Activated CD4-positive, alpha-beta T cell treated with anti-CD3 and anti-CD28 coated beads, Interleukin-2, amount 10 ng/mL, durations not matched to agents 7 days and 5 days (primary cell): ENCODE results near the gene LEF1. TPM values are rescaled to one million over a fixed set of nuclear protein-coding genes. Genes with fewer than 3 reads are reported as not detected.

ENCODE experiments used
- CTCF ChIA-PET: fragments of 350-600 bp; sonication (Branson Sonifier 250); formaldehyde crosslinking; loops from one replicate; lab custom pipeline; 2021; ENCODE audit warnings: antibody characterized with exemption; lab: Charles Lee
- POLR2A ChIA-PET: fragments of 350-600 bp; sonication (Branson Sonifier 250); formaldehyde crosslinking; loops from one replicate; lab custom pipeline; 2021; ENCODE audit warnings: antibody characterized with exemption; lab: Charles Lee
- DNase-seq: peaks from one replicate; pipeline ENCODE4 v3.0.0-alpha.2; 2020
- H3K27ac Mint-ChIP-seq: one replicate; pipeline ENCODE4 v1.8.0; 2021; ENCODE audit warnings: mild to moderate bottlenecking, moderate library complexity, mixed read lengths
- H3K27me3 Mint-ChIP-seq: one replicate; pipeline ENCODE4 v1.8.0; 2021; ENCODE audit warnings: mixed read lengths
- H3K36me3 Mint-ChIP-seq: one replicate; pipeline ENCODE4 v1.8.0; 2021; ENCODE audit warnings: low read depth, mixed read lengths
- H3K4me1 Mint-ChIP-seq: one replicate; pipeline ENCODE4 v1.8.0; 2021; ENCODE audit warnings: mixed read lengths
- H3K4me3 Mint-ChIP-seq: one replicate; pipeline ENCODE4 v1.8.0; 2021; ENCODE audit warnings: mild to moderate bottlenecking, moderate library complexity, mixed read lengths
- H3K9me3 Mint-ChIP-seq: one replicate; pipeline ENCODE4 v1.8.0; 2021; ENCODE audit warnings: mixed read lengths
- total RNA-seq, 2 experiments: library from RNA; stranded (reverse); gene quantifications; one replicate each; pipeline ENCODE4 v1.2.3, GENCODE V29; 2021

Gene LEF1
- total RNA-seq, 2 experiments from 2014 or later: 386 to 498 TPM

GRCh38 chr4:108160741-108161352, 7.9 kb downstream of the LEF1 start:
- Mint-ChIP-seq H3K9me3 (no peaks in the 10 kb centered on the region), H3K27ac (peak overlapping the region; percentile 57), H3K27me3 (no peaks in the 10 kb centered on the region), H3K4me1 (peaks cover 60% of the 10 kb centered on the region), H3K4me3 (peak overlapping the region; percentile 85), H3K36me3 (peaks cover 84% of the 10 kb centered on the region)
- no peak for DNase-seq
- ChIA-PET CTCF (interaction anchor here (0.9 to 1.8 kb wide), 4 partner anchors 9 to 131 kb away, joined by 3 to 4 read pairs (median 3); no protein-coding TSS in a partner anchor), POLR2A (no interaction called here)

GRCh38 chr4:108159845-108160244, 8.9 kb downstream of the LEF1 start:
- Mint-ChIP-seq H3K4me3 (peak overlapping the region; percentile 85), H3K4me1 (peaks cover 70% of the 10 kb centered on the region), H3K9me3 (no peaks in the 10 kb centered on the region), H3K36me3 (peaks cover 83% of the 10 kb centered on the region), H3K27me3 (no peaks in the 10 kb centered on the region), H3K27ac (peak overlapping the region; percentile 57)
- no peak for DNase-seq
- ChIA-PET POLR2A (no interaction called here), CTCF (interaction anchor here (1.2 to 2.6 kb wide), 3 partner anchors 9 to 52 kb away, joined by 3 to 10 read pairs (median 3); no protein-coding TSS in a partner anchor)

GRCh38 chr4:108157655-108158054, 11.1 kb downstream of the LEF1 start:
- Mint-ChIP-seq H3K4me1 (peaks cover 79% of the 10 kb centered on the region), H3K27ac (peak overlapping the region; percentile 82), H3K9me3 (no peaks in the 10 kb centered on the region), H3K27me3 (no peaks in the 10 kb centered on the region), H3K36me3 (peaks cover 74% of the 10 kb centered on the region), H3K4me3 (peak overlapping the region; percentile 85)
- ChIA-PET POLR2A (interaction anchor here (0.6 kb wide), 1 partner anchor 11 kb away, joined by 4 read pairs; the partner anchor contains the start of gene LEF1), CTCF (interaction anchor here (0.7 to 2.6 kb wide), 9 partner anchors 9 to 131 kb away, joined by 3 to 10 read pairs (median 4); no protein-coding TSS in a partner anchor)
- DNase-seq: no peak

- H3K36me3 Mint-ChIP-seq: peaks cover 74% of the 10 kb centered on the region
- peak overlapping the region; percentile 85 for H3K4me3 Mint-ChIP-seq
- ChIA-PET POLR2A (interaction anchor here (0.6 kb wide), 1 partner anchor 40 kb away, joined by 5 read pairs; no protein-coding TSS in a partner anchor), CTCF (interaction anchor here (0.6 to 2.0 kb wide), 6 partner anchors 10 to 81 kb away, joined by 3 to 5 read pairs (median 3); no protein-coding TSS in a partner anchor)
- peaks cover 83% of the 10 kb centered on the region for H3K4me1 Mint-ChIP-seq
- no peak overlapping the region for H3K27ac Mint-ChIP-seq
- no peaks in the 10 kb centered on the region for H3K27me3 Mint-ChIP-seq
- H3K9me3 Mint-ChIP-seq: no peaks in the 10 kb centered on the region
- DNase-seq: no peak
Observed at GRCh38 chr4:108156391-108156790, 12.3 kb downstream of the LEF1 start.

GRCh38 chr4:108155373-108155772, 13.4 kb downstream of the LEF1 start:
- H3K4me1 Mint-ChIP-seq: peaks cover 83% of the 10 kb centered on the region
- ChIA-PET CTCF (interaction anchor here (0.6 to 1.5 kb wide), 2 partner anchors 8 kb away, joined by 5 to 7 read pairs; no protein-coding TSS in a partner anchor), POLR2A (no interaction called here)
- no peak for DNase-seq
- peak overlapping the region; percentile 58 for H3K4me3 Mint-ChIP-seq
- H3K9me3 Mint-ChIP-seq: no peaks in the 10 kb centered on the region
- peak overlapping the region; percentile 28 for H3K27ac Mint-ChIP-seq
- H3K36me3 Mint-ChIP-seq: peaks cover 74% of the 10 kb centered on the region
- no peaks in the 10 kb centered on the region for H3K27me3 Mint-ChIP-seq

GRCh38 chr4:108152980-108153379, 15.8 kb downstream of the LEF1 start:
- DNase-seq: no peak
- H3K27me3 Mint-ChIP-seq: no peaks in the 10 kb centered on the region
- no peaks in the 10 kb centered on the region for H3K9me3 Mint-ChIP-seq
- H3K4me1 Mint-ChIP-seq: peaks cover 74% of the 10 kb centered on the region
- peak overlapping the region; percentile 15 for H3K27ac Mint-ChIP-seq
- CTCF ChIA-PET: interaction anchor here (1.4 kb wide), 1 partner anchor 19 kb away, joined by 3 read pairs; no protein-coding TSS in a partner anchor
- POLR2A ChIA-PET: no interaction called here
- peaks cover 69% of the 10 kb centered on the region for H3K36me3 Mint-ChIP-seq
- peak overlapping the region; percentile 25 for H3K4me3 Mint-ChIP-seq

- peak overlapping the region; percentile 69 for H3K27ac Mint-ChIP-seq
- peaks cover 78% of the 10 kb centered on the region for H3K4me1 Mint-ChIP-seq
- H3K9me3 Mint-ChIP-seq: no peaks in the 10 kb centered on the region
- ChIA-PET POLR2A (interaction anchor here (0.7 kb wide), 1 partner anchor 429 kb away, joined by 3 read pairs; no protein-coding TSS in a partner anchor), CTCF (interaction anchor here (0.9 to 1.8 kb wide), 5 partner anchors 10 to 120 kb away, joined by 3 to 5 read pairs (median 3); partner anchors contain the start of gene LEF1)
- H3K27me3 Mint-ChIP-seq: no peaks in the 10 kb centered on the region
- DNase-seq: no peak
- peak overlapping the region; percentile 9 for H3K4me3 Mint-ChIP-seq
- peaks cover 72% of the 10 kb centered on the region for H3K36me3 Mint-ChIP-seq
Observed at GRCh38 chr4:108149588-108150380, 18.9 kb downstream of the LEF1 start.

GRCh38 chr4:108148316-108148715, 20.4 kb downstream of the LEF1 start:
- H3K4me3 Mint-ChIP-seq: peak overlapping the region; percentile 28
- peak overlapping the region; percentile 79 for H3K27ac Mint-ChIP-seq
- DNase-seq: no peak
- H3K4me1 Mint-ChIP-seq: peaks cover 88% of the 10 kb centered on the region
- no peaks in the 10 kb centered on the region for H3K27me3 Mint-ChIP-seq
- ChIA-PET POLR2A (no interaction called here), CTCF (interaction anchor here (0.6 to 1.4 kb wide), 2 partner anchors 35 to 112 kb away, joined by 3 to 4 read pairs; no protein-coding TSS in a partner anchor)
- H3K36me3 Mint-ChIP-seq: peaks cover 80% of the 10 kb centered on the region
- H3K9me3 Mint-ChIP-seq: no peaks in the 10 kb centered on the region

- Mint-ChIP-seq H3K4me3 (peak overlapping the region; percentile 50), H3K9me3 (no peaks in the 10 kb centered on the region), H3K27me3 (no peaks in the 10 kb centered on the region), H3K4me1 (peaks cover 87% of the 10 kb centered on the region), H3K27ac (peak overlapping the region; percentile 79), H3K36me3 (peaks cover 75% of the 10 kb centered on the region)
- ChIA-PET CTCF (interaction anchor here (0.6 to 1.5 kb wide), 4 partner anchors 11 to 121 kb away, joined by 3 to 5 read pairs (median 4); no protein-coding TSS in a partner anchor), POLR2A (no interaction called here)
- DNase-seq: no peak
Observed at GRCh38 chr4:108146819-108147218, 21.9 kb downstream of the LEF1 start.

- Mint-ChIP-seq H3K9me3 (no peaks in the 10 kb centered on the region), H3K4me1 (peaks cover 88% of the 10 kb centered on the region), H3K27ac (peak overlapping the region; percentile 79), H3K36me3 (peaks cover 76% of the 10 kb centered on the region), H3K4me3 (no peak overlapping the region), H3K27me3 (no peaks in the 10 kb centered on the region)
- CTCF ChIA-PET: interaction anchor here (1.2 to 1.5 kb wide), 3 partner anchors 11 to 29 kb away, joined by 3 to 5 read pairs (median 3); no protein-coding TSS in a partner anchor
- DNase-seq: no peak
- POLR2A ChIA-PET: no interaction called here
Observed at GRCh38 chr4:108146336-108146735, 22.4 kb downstream of the LEF1 start.

- ChIA-PET CTCF (interaction anchor here (0.6 to 2.5 kb wide), 5 partner anchors 8 to 699 kb away, joined by 3 to 7 read pairs (median 4); partner anchors contain the start of gene LEF1), POLR2A (no interaction called here)
- Mint-ChIP-seq H3K27ac (peak overlapping the region; percentile 72), H3K36me3 (peaks cover 78% of the 10 kb centered on the region), H3K9me3 (no peaks in the 10 kb centered on the region), H3K4me3 (peak overlapping the region; percentile 28), H3K4me1 (peaks cover 93% of the 10 kb centered on the region), H3K27me3 (no peaks in the 10 kb centered on the region)
- peak; percentile 42 for DNase-seq
Observed at GRCh38 chr4:108144451-108144850, 24.3 kb downstream of the LEF1 start.

- CTCF ChIA-PET: interaction anchor here (1.0 to 2.5 kb wide), 2 partner anchors 30 to 87 kb away, joined by 3 to 7 read pairs; no protein-coding TSS in a partner anchor
- DNase-seq: no peak
- POLR2A ChIA-PET: interaction anchor here (0.6 kb wide), 1 partner anchor 23 kb away, joined by 3 read pairs; no protein-coding TSS in a partner anchor
- Mint-ChIP-seq H3K27ac (peak overlapping the region; percentile 47), H3K27me3 (no peaks in the 10 kb centered on the region), H3K4me1 (peaks cover 97% of the 10 kb centered on the region), H3K4me3 (peak overlapping the region; percentile 55), H3K36me3 (peaks cover 82% of the 10 kb centered on the region), H3K9me3 (no peaks in the 10 kb centered on the region)
Observed at GRCh38 chr4:108143515-108143914, 25.2 kb downstream of the LEF1 start.
